Measurements from ENCODE around the gene SLC5A5.
A peak's percentile ranks its signal among the peaks of the same experiment; 100 is the strongest.

SLC5A5 gene

DNA sequence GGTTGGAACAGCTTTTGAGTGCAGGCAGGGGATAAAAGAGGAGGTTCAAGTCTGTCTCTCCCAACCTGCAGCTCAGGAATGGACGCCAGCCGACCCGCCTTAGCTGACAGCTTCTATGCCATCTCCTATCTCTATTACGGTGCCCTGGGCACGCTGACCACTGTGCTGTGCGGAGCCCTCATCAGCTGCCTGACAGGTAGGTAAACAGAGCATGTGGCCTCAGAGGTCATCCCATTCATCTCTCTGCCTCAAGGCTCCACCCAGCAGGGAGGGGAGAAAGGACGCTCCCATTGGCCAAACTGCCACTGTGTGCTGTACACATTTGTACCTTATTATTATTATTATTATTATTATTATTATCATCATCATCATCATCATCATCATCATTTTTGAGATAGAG is 16.5 kb downstream of the SLC5A5 start:
- TF ChIP-seq, protein P1, sequence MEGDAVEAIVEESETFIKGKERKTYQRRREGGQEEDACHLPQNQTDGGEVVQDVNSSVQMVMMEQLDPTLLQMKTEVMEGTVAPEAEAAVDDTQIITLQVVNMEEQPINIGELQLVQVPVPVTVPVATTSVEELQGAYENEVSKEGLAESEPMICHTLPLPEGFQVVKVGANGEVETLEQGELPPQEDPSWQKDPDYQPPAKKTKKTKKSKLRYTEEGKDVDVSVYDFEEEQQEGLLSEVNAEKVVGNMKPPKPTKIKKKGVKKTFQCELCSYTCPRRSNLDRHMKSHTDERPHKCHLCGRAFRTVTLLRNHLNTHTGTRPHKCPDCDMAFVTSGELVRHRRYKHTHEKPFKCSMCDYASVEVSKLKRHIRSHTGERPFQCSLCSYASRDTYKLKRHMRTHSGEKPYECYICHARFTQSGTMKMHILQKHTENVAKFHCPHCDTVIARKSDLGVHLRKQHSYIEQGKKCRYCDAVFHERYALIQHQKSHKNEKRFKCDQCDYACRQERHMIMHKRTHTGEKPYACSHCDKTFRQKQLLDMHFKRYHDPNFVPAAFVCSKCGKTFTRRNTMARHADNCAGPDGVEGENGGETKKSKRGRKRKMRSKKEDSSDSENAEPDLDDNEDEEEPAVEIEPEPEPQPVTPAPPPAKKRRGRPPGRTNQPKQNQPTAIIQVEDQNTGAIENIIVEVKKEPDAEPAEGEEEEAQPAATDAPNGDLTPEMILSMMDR (conservative IDR thresholded peaks at IDR 0.05; ENCODE audit: low read length), result no peak
- H3K4me3 ChIP-seq (ENCODE audit: low read length), result no peak overlapping the region
- no peak for DNase-seq (ENCODE audit: low read depth)

DNA sequence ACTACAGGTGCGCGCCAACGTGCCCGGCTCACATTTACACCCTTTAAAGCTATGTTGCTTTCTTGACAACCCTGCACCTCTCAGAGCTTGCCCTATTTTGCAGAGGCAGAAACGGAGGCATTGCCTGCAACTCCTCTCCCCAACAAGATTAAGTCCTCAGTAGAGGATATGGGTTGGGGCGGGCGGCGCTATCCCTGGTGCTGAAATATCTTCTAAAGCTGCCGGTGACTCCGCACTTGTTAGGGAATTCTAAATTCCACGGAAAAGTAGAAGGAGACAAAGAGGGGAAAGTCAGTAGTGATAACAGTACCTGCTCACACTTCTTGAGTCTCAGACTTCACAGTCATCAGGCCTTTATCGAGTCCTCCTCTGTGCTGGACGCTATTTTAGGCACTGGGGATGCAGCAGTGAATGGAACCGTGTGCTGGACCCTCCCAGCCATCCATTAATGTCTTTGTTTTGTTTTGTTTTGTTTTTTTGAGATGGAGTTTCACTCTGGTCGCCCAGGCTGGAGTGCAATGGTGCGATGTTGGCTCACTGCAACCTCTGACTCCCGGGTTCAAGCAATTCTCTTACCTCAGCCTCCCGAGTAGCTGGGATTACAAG is 18.0 kb downstream of the SLC5A5 start:
- DNase-seq (ENCODE audit: low read depth), result peak; percentile 26
- no peak overlapping the region for H3K4me3 ChIP-seq (ENCODE audit: low read length)
- TF ChIP-seq, protein P1 (conservative IDR thresholded peaks at IDR 0.05; ENCODE audit: low read length), result no peak

DNA sequence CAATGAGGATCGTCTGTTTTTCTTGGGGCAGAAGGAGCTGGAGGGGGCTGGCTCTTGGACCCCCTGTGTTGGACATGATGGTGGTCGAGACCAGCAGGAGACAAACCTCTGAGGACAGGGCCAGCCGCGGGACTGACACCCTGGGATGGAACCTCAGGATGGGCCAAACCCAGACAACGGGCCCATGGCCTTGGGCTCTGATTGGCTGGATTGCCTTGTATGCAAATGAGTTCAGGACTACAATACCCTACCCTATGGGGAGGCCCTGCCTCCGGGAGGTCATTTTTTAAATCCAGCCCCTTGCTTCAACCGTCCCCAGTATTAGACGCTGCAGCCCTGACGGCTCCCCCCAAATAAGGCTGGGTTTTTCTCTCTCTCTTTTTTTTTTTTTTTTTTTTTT is 22.0 kb downstream of the SLC5A5 start:
- H3K4me3 ChIP-seq (ENCODE audit: low read length), result no peak overlapping the region
- no peak for DNase-seq (ENCODE audit: low read depth)
- TF ChIP-seq, protein P1 (conservative IDR thresholded peaks at IDR 0.05; ENCODE audit: low read length), result no peak

DNA sequence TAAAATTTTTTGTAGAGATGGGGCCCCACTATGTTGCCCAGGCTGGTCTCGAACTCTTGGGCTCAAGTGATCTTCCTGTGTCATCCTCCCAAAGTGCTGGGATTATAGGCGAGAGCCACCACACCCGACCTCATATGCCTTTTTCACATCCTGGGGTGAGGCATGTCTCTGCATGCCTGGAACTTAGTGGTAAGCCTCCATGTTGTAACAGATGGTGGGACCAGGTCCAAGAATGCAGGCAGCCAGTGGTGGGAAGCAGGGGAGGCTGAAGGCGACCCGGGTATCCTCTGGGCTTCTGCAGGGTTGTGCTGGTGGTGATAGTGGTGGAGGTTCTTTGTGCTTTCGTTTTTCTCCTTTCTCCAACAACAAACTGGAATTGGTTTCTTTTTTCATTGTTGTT is 31.0 kb downstream of the SLC5A5 start:
- TF ChIP-seq, protein P1 (conservative IDR thresholded peaks at IDR 0.05; ENCODE audit: low read length), result no peak
- peak; percentile 85 for DNase-seq (ENCODE audit: low read depth)
- no peak overlapping the region for H3K4me3 ChIP-seq (ENCODE audit: low read length)

DNA sequence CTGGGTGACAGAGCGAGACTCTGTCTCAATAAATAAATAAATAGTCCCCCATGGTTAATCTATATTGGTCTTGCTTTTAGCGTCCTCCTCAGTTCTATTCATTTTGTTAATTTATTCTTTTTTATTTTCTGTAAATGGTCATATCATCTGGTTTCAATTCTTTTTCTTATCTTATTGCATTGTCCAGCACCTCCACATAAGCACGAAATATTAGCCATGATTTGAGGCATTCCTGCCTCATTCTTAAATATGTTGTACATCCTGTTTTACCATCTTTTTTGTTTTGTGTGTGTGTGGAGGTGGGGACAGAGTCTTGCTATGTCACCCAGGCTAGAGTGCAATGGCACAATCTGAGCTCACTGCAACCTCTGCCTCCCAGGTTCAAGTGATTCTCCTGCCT is 36.5 kb downstream of the SLC5A5 start:
- TF ChIP-seq, protein P1 (conservative IDR thresholded peaks at IDR 0.05; ENCODE audit: low read length), result no peak
- DNase-seq (ENCODE audit: low read depth), result no peak
- H3K4me3 ChIP-seq (ENCODE audit: low read length), result no peak overlapping the region

DNA sequence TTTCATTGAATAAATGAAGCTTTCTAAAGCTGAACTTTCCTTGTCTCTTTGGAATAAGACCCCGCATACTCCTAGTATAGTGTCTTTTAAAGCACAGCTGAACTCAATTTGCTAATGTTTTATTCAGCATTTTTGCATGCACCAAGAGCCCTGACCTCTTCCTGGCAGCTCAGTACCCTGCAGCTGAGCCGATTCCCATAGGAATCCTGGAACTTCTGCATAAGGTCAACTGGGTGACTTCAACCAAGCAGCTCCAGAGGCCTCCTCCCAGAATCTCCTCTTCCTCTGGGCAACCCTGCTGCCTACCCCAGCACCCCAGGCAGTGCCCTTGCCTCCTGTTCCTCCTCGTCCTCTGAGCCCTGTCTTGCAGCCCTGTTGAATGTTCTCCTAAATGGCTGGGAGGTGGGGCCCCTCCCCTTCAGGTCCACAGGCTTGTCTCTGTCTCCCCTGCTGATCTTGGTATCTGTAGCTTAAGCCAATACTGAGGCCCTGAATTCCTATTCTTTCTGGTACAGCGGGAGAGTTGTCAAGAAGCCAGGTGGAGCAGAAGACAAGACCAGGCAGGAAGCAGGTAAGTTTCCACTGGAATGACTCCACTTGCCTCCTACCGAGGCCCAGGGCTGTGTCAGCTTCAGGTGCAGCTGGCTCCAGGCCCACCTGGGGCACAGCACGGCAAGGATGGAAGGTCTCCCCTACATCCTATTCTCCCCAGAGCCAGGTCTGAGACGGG is 37.4 kb downstream of the SLC5A5 start:
- TF ChIP-seq, protein P1 (conservative IDR thresholded peaks at IDR 0.05; ENCODE audit: low read length), result no peak

DNA sequence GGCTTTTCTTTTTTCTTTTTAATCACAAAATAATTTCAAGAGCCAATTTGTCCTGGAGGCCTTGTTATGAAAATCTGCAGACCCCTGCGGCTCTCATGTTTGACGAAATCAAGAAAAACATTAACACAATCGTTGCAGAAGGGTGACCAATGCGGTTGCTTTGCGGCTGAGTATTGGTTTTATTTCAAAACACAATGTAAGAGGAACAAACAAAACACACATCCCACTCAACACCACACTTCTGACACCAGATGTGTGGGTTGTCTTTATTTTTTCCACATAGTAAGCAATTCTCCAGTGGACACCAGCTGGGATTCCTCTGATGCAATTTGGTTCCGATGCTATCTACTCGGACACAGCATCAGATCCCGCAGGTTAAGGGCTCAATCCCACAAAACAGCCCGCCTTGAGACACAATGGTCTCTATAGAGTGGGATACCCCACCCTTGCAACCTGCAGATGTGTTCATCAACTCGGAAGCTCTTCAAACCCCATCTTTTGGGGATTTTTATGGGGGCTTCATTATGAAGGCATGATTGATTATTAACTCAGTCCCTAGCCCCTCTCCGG is 39.1 kb downstream of the SLC5A5 start:
- TF ChIP-seq, protein P1 (conservative IDR thresholded peaks at IDR 0.05; ENCODE audit: low read length), result no peak
- no peak overlapping the region for H3K4me3 ChIP-seq (ENCODE audit: low read length)
- DNase-seq (ENCODE audit: low read depth), result no peak

More for the DNA sequence above, 37.4 kb downstream of the SLC5A5 start:
- DNase-seq (ENCODE audit: low read depth), result no peak
- H3K4me3 ChIP-seq (ENCODE audit: low read length), result no peak overlapping the region

Measured in AG10803 (cell line).